NB4 (cell line): ENCODE measurements around the gene DHRS12.

Experiments used
- POLR2A ChIP-seq: IDR thresholded peaks from 2 replicates; pipeline ENCODE4 v1.6.1; 2011; ENCODE audit warnings: mild to moderate bottlenecking; ENCODE audit not compliant: insufficient read length; ENCODE audit errors: extremely low read depth
- TF ChIP-seq, protein P1 (sequence below): IDR thresholded peaks from one replicate; pipeline ENCODE4 v1.5.1; 2012; ENCODE audit warnings: low read depth, low read length
- TF ChIP-seq, protein P2 (sequence below): IDR thresholded peaks from 2 replicates; pipeline ENCODE4 v1.6.1; 2011; ENCODE audit warnings: low read depth, low read length

DNA sequence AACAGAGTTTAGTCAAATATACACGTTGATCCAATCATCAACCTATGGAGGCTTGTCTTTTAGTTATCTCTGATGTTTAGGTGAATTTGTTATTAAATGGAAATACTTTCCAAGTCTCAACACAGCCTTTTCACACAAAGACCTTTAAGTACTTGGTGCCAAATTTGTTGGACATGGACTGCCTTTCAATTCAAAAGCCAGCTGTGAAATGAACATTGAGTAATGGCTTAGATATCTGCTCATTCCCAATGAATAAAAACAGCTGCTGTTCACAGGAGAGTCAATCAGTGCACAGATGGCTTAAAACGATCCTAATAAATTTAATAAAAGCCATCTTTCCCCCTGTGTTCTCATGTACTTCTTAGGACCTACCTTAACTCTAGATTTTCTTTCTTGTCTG is 19.9 kb upstream of the DHRS12 start:
- TF ChIP-seq, protein P1, sequence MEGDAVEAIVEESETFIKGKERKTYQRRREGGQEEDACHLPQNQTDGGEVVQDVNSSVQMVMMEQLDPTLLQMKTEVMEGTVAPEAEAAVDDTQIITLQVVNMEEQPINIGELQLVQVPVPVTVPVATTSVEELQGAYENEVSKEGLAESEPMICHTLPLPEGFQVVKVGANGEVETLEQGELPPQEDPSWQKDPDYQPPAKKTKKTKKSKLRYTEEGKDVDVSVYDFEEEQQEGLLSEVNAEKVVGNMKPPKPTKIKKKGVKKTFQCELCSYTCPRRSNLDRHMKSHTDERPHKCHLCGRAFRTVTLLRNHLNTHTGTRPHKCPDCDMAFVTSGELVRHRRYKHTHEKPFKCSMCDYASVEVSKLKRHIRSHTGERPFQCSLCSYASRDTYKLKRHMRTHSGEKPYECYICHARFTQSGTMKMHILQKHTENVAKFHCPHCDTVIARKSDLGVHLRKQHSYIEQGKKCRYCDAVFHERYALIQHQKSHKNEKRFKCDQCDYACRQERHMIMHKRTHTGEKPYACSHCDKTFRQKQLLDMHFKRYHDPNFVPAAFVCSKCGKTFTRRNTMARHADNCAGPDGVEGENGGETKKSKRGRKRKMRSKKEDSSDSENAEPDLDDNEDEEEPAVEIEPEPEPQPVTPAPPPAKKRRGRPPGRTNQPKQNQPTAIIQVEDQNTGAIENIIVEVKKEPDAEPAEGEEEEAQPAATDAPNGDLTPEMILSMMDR: no peak
- TF ChIP-seq POLR2A: no peak
- TF ChIP-seq, protein P2, sequence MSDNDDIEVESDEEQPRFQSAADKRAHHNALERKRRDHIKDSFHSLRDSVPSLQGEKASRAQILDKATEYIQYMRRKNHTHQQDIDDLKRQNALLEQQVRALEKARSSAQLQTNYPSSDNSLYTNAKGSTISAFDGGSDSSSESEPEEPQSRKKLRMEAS: no peak
